ENCODE data around the gene NEU3. TPM values are rescaled to one million over a fixed set of nuclear protein-coding genes. Genes with fewer than 3 reads are reported as not detected.
"Not testable (repeated sequence)": the region's sequence is repeated elsewhere in the genome, so short reads cannot be mapped to it uniquely, and the experiment has no call there.

The NEU3 gene
- total and polyA plus RNA-seq, 2 of the 4 experiments (the other 2 are of a cell fraction): 5.5 to 10.6 TPM

DNA sequence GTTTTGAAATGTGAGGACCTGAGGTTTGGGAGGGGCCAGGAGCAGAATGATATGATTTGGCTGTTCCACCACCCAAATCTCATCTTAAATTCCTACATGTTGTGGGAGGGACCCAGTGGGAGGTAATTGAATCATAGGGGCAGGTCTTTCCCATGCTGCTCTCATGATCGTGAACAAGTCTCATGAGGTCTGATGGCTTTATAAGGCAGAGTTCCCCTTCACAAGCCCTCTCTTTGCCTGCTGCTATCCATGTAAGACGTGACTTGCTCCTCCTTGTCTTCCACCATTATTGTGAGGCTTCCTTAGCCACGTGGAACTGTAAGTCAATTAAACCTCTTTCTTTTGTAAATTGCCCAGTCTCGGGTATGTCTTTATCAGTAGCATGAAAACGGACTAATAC is 31.6 kb downstream of the NEU3 start:
- H3K9me1 ChIP-seq (ENCODE audit: insufficient read depth, low read length); H4K20me1 ChIP-seq (ENCODE audit: insufficient read depth, low read length); H3K4me2 ChIP-seq (ENCODE audit: low read depth, low read length); H3K14ac ChIP-seq (replicated peaks; ENCODE audit: low read depth, low read length); H3K4ac ChIP-seq (ENCODE audit: low read depth, low read length); H2AK5ac ChIP-seq (ENCODE audit: low read depth, low read length); H3K4me1 ChIP-seq (ENCODE audit: control insufficient read depth, insufficient read depth, low read length); BruUV-seq (replicated peaks); H2BK20ac ChIP-seq (ENCODE audit: low read depth, low read length); H2BK5ac ChIP-seq (ENCODE audit: low read depth, low read length, poor library complexity, severe bottlenecking); POLR2A ChIA-PET (ENCODE audit: unreplicated experiment); H3K9ac ChIP-seq (ENCODE audit: low read depth, low read length); H4K91ac ChIP-seq (ENCODE audit: insufficient read depth, low read depth, low read length); ATAC-seq (ENCODE audit: low read depth); dilution Hi-C loops (cut with HindIII; ENCODE audit: low sequenced_read_pairs, unreplicated experiment); H3K23ac ChIP-seq (ENCODE audit: low read depth, low read length); H4K8ac ChIP-seq (ENCODE audit: low read depth in 2 of 2, low read length in 2 of 2); DNase-seq; H2AFZ ChIP-seq (replicated peaks; ENCODE audit: low read length, poor library complexity); intact Hi-C loops (cut with micrococcal nuclease); H2BK15ac ChIP-seq (ENCODE audit: low read depth, low read length); H2BK120ac ChIP-seq (ENCODE audit: low read depth, low read length); H3K56ac ChIP-seq (ENCODE audit: extremely low read depth, insufficient read depth, low read length); H4K5ac ChIP-seq (ENCODE audit: low read depth, low read length); H3K79me1 ChIP-seq (ENCODE audit: low read depth in 1 of 2, low read length in 2 of 2); CTCF ChIA-PET; H3K27me3 ChIP-seq (ENCODE audit: control insufficient read depth, insufficient read depth, low read length); H3K36me3 ChIP-seq (ENCODE audit: control insufficient read depth, insufficient read depth, low read length); H2AK9ac ChIP-seq (replicated peaks; ENCODE audit: low read depth, low read length, poor library complexity); H3K4me3 ChIP-seq (ENCODE audit: insufficient read depth, low read depth, low read length); H3K27ac ChIP-seq (ENCODE audit: insufficient read depth, low read length); H3K9me3 ChIP-seq (ENCODE audit: control insufficient read depth, insufficient read depth, low read length); H3K18ac ChIP-seq (ENCODE audit: low read depth, low read length): not testable (repeated sequence)
- WGBS, 2 experiments (ENCODE audit: extremely low coverage in 2 of 2, insufficient read length in 1 of 2): no CpG with 5 or more reads among the region's 5 CpGs
- in situ Hi-C loops (cut with MboI; ENCODE audit: low sequenced_read_pairs): loop anchor here (5.0 kb wide), 2 partner anchors 182 to 227 kb away; no protein-coding TSS in a partner anchor
